ENCODE data around the gene ZBTB22.
A peak's percentile ranks its signal among the peaks of the same experiment; 100 is the strongest.

ZBTB22 gene

DNA sequence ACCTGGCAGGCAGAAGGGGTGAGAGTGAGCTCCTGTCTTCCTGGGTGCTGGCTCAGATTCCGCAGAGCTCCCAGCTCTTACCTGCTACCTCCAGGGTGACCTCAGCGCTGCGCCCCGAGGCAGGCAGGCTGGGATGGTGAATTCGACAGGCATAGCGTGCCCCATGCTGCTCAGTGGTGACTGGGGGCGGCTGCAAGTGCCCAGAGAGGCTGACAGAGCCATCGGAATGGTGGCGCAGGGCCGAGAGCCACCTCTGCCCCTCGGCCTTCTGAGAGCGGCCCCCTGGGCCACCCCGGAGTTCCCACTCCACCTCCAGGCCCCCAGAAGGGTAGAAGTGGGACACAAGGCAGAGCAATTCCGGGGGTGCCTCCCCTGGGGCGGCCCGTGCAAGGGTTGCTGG, 13.3 kb downstream of the ZBTB22 start:
- no peak overlapping the region for H3K9ac ChIP-seq (ENCODE audit: low read length in 5 of 5)
- no peak overlapping the region for H3K27ac ChIP-seq (ENCODE audit: low read depth, low read length)
- peaks cover 0 to 33% (median 30%) of the 10 kb centered on the region in 5 donors for H3K36me3 ChIP-seq (ENCODE audit: control insufficient read depth in 5 of 5, insufficient read depth in 5 of 5, low read length in 5 of 5)
- H3K27me3 ChIP-seq (ENCODE audit: control insufficient read depth in 5 of 5, insufficient read depth in 4 of 5, low read length in 5 of 5) = no peaks in the 10 kb centered on the region
- no peaks in the 10 kb centered on the region for H3K9me3 ChIP-seq (ENCODE audit: control insufficient read depth in 5 of 5, low read length in 5 of 5)
- H3K4me3 ChIP-seq (ENCODE audit: low read depth in 1 of 5, low read length in 5 of 5) = no peak overlapping the region
- peaks cover 2 to 33% (median 15%) of the 10 kb centered on the region in 5 donors for H3K4me1 ChIP-seq (ENCODE audit: control insufficient read depth in 5 of 5, insufficient read depth in 5 of 5, low read length in 5 of 5)

GRCh38 chr6:33301877-33302276, 15.7 kb downstream of the ZBTB22 start:
- peaks cover 2 to 50% (median 26%) of the 10 kb centered on the region in 5 donors for H3K4me1 ChIP-seq (ENCODE audit: control insufficient read depth in 5 of 5, insufficient read depth in 5 of 5, low read length in 5 of 5)
- no peaks in the 10 kb centered on the region for H3K27me3 ChIP-seq (ENCODE audit: control insufficient read depth in 5 of 5, insufficient read depth in 4 of 5, low read length in 5 of 5)
- H3K4me3 ChIP-seq (ENCODE audit: low read depth in 1 of 5, low read length in 5 of 5) = no peak overlapping the region
- H3K9me3 ChIP-seq (ENCODE audit: control insufficient read depth in 5 of 5, low read length in 5 of 5) = no peaks in the 10 kb centered on the region
- no peak overlapping the region for H3K27ac ChIP-seq (ENCODE audit: low read depth, low read length)
- peaks cover 0 to 34% (median 25%) of the 10 kb centered on the region in 5 donors for H3K36me3 ChIP-seq (ENCODE audit: control insufficient read depth in 5 of 5, insufficient read depth in 5 of 5, low read length in 5 of 5)
- H3K9ac ChIP-seq (ENCODE audit: low read length in 5 of 5) = no peak overlapping the region

DNA sequence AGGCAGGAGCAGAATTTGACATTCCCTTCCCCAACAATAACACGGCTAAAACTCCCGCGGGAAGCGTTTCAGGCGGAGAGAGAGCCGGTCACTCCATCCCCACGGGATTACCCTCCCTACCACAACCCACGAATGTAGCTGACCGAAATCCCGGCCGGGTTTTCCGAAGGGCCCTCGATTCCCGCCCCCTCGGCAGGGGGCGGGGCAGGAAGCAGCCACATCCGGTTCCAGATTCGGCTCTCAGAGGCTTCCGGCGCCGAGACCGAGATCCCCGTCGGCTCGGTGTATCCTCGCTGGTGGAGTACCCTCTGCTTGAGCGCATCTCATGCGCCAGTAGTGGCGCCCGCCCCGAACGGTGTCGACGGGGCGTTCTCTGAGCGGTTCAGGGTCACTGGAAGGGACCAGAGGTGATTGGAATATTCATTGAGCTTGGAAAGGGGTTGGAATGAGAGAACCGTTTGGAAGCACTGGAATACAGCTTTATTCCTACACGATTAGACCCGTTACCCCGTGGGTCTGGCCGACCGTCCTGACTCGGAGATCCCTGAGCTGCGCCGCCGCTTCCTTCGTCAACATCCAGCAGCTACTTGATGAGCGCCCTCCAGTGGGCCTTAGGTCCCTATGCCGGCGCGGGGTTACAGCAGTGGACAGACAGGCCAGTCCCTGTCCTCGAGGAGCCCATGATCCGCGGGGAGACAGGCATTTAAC, 18.2 kb downstream of the ZBTB22 start:
- peak overlapping the region; percentile 66 to 94 (median 90) for H3K9ac ChIP-seq (ENCODE audit: low read length in 5 of 5)
- no peaks in the 10 kb centered on the region for H3K9me3 ChIP-seq (ENCODE audit: control insufficient read depth in 5 of 5, low read length in 5 of 5)
- peak overlapping the region; percentile 93 for H3K27ac ChIP-seq (ENCODE audit: low read depth, low read length)
- H3K4me1 ChIP-seq (ENCODE audit: control insufficient read depth in 5 of 5, insufficient read depth in 5 of 5, low read length in 5 of 5) = peaks cover 2 to 41% (median 26%) of the 10 kb centered on the region in 5 donors
- H3K36me3 ChIP-seq (ENCODE audit: control insufficient read depth in 5 of 5, insufficient read depth in 5 of 5, low read length in 5 of 5) = peaks cover 0 to 44% (median 33%) of the 10 kb centered on the region in 5 donors
- H3K27me3 ChIP-seq (ENCODE audit: control insufficient read depth in 5 of 5, insufficient read depth in 4 of 5, low read length in 5 of 5) = no peaks in the 10 kb centered on the region
- H3K4me3 ChIP-seq (ENCODE audit: low read depth in 1 of 5, low read length in 5 of 5) = peak overlapping the region; percentile 74 to 98 (median 91)

GRCh38 chr6:33298773-33299236, 18.7 kb downstream of the ZBTB22 start, which contains the start of gene RGL2:
Gene RGL2 (minus strand): TSS chr6:33298942. CDS start chr6:33298610, 332 bp downstream.
- Histone ChIP-seq H3K27me3 (ENCODE audit: control insufficient read depth in 5 of 5, insufficient read depth in 4 of 5, low read length in 5 of 5) (no peaks in the 10 kb centered on the region), H3K27ac (ENCODE audit: low read depth, low read length) (peak within 1 kb of the TSS; percentile 93), H3K9me3 (ENCODE audit: control insufficient read depth in 5 of 5, low read length in 5 of 5) (no peaks in the 10 kb centered on the region), H3K36me3 (ENCODE audit: control insufficient read depth in 5 of 5, insufficient read depth in 5 of 5, low read length in 5 of 5) (peaks cover 0 to 44% (median 33%) of the 10 kb centered on the region in 5 donors), H3K4me3 (ENCODE audit: low read depth in 1 of 5, low read length in 5 of 5) (peak within 1 kb of the TSS; percentile 74 to 98 (median 91)), H3K4me1 (ENCODE audit: control insufficient read depth in 5 of 5, insufficient read depth in 5 of 5, low read length in 5 of 5) (peaks cover 2 to 41% (median 26%) of the 10 kb centered on the region in 5 donors), H3K9ac (ENCODE audit: low read length in 5 of 5) (peak within 1 kb of the TSS; percentile 73 to 94 (median 90))

DNA sequence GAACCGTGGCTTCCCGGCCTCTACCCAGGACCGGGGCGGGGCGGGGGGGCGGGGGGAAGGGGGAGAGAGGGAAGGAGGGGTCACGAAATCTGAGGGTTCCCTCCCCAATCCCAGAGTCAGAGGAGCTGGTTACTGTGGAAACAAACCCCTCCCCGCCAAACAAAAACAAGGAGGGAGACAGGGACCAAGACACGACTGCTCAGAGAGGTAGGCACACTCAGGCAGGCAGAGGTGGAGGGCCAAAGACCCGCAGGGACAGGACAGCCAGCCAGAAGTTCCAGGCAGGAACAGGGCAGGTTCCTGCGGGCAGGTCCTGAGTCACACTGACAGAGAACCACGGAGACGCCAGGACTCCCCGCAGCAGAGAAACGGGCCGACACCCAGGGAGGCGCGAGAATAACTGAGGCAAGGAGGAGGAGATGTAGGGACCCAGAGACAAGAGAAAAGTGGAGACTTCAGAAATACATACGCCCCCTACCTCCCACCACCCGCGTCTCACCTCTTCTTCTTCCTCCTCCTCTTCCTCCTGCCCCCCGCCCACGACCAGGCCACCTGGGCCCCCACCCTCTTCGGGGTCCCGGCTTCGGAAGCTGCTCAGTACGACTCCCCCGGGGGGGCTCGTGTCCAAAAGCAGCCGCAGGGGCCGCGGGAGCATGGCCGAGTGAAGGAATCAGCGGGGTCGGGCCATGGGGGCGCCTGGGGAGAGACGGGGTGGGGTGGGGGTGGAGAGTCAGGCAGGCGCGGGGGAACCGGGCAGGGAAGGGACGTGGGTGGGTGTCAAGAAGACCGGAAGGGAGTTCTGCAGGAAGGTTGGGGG, 19.4 kb downstream of the ZBTB22 start:
- Histone ChIP-seq H3K9ac (ENCODE audit: low read length in 5 of 5) (peak overlapping the region in 4 of 5 donors; percentile 73 to 94 (median 90)), H3K4me3 (ENCODE audit: low read depth in 1 of 5, low read length in 5 of 5) (peak overlapping the region; percentile 69 to 98 (median 91)), H3K27me3 (ENCODE audit: control insufficient read depth in 5 of 5, insufficient read depth in 4 of 5, low read length in 5 of 5) (no peaks in the 10 kb centered on the region), H3K36me3 (ENCODE audit: control insufficient read depth in 5 of 5, insufficient read depth in 5 of 5, low read length in 5 of 5) (peaks cover 0 to 47% (median 35%) of the 10 kb centered on the region in 5 donors), H3K9me3 (ENCODE audit: control insufficient read depth in 5 of 5, low read length in 5 of 5) (no peaks in the 10 kb centered on the region), H3K27ac (ENCODE audit: low read depth, low read length) (peak overlapping the region; percentile 93), H3K4me1 (ENCODE audit: control insufficient read depth in 5 of 5, insufficient read depth in 5 of 5, low read length in 5 of 5) (peaks cover 2 to 41% (median 26%) of the 10 kb centered on the region in 5 donors)

DNA sequence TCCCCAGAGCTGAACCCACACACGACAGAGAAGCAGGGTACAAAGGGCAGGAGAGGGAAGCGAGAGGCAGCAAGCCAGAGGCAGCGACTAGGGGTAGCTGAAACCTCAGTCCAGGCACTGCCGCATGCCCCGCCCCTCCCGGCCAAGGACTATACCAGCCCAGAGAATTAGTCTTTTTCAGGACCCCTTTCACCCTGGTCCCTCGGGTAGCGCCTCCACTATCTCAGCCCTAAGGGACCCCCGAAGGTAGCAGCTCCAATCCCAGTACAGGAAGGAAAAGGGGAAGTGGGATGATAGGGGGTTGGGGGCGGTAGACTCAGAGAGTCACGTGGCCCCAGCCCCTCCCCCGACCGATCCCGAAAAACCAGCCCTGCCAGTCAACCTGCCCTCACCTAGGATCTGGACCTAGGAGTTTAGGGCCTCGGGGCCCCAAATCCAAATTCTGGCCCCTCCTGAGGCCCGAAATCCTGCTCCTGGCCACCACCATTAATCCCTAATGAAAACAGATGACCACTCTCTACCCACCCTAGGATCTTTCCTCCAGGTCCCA, 20.1 kb downstream of the ZBTB22 start:
- H3K4me1 ChIP-seq (ENCODE audit: control insufficient read depth in 5 of 5, insufficient read depth in 5 of 5, low read length in 5 of 5) = peaks cover 2 to 41% (median 26%) of the 10 kb centered on the region in 5 donors
- peaks cover 0 to 51% (median 42%) of the 10 kb centered on the region in 5 donors for H3K36me3 ChIP-seq (ENCODE audit: control insufficient read depth in 5 of 5, insufficient read depth in 5 of 5, low read length in 5 of 5)
- H3K9ac ChIP-seq (ENCODE audit: low read length in 5 of 5) = peak overlapping the region; percentile 59 to 86 (median 72)
- no peaks in the 10 kb centered on the region for H3K27me3 ChIP-seq (ENCODE audit: control insufficient read depth in 5 of 5, insufficient read depth in 4 of 5, low read length in 5 of 5)
- H3K27ac ChIP-seq (ENCODE audit: low read depth, low read length) = peak overlapping the region; percentile 74
- H3K9me3 ChIP-seq (ENCODE audit: control insufficient read depth in 5 of 5, low read length in 5 of 5) = no peaks in the 10 kb centered on the region
- peak overlapping the region; percentile 23 to 98 (median 80) for H3K4me3 ChIP-seq (ENCODE audit: low read depth in 1 of 5, low read length in 5 of 5)

- H3K9me3 ChIP-seq (ENCODE audit: control insufficient read depth in 5 of 5, low read length in 5 of 5) = no peaks in the 10 kb centered on the region
- H3K4me3 ChIP-seq (ENCODE audit: low read depth in 1 of 5, low read length in 5 of 5) = peak overlapping the region; percentile 23 to 98 (median 80)
- peaks cover 0 to 55% (median 48%) of the 10 kb centered on the region in 5 donors for H3K36me3 ChIP-seq (ENCODE audit: control insufficient read depth in 5 of 5, insufficient read depth in 5 of 5, low read length in 5 of 5)
- peaks cover 2 to 41% (median 26%) of the 10 kb centered on the region in 5 donors for H3K4me1 ChIP-seq (ENCODE audit: control insufficient read depth in 5 of 5, insufficient read depth in 5 of 5, low read length in 5 of 5)
- H3K9ac ChIP-seq (ENCODE audit: low read length in 5 of 5) = peak overlapping the region in 4 of 5 donors; percentile 59 to 86 (median 72)
- H3K27ac ChIP-seq (ENCODE audit: low read depth, low read length) = peak overlapping the region; percentile 74
- no peaks in the 10 kb centered on the region for H3K27me3 ChIP-seq (ENCODE audit: control insufficient read depth in 5 of 5, insufficient read depth in 4 of 5, low read length in 5 of 5)
Observed at GRCh38 chr6:33296797-33297405, 20.6 kb downstream of the ZBTB22 start.

DNA sequence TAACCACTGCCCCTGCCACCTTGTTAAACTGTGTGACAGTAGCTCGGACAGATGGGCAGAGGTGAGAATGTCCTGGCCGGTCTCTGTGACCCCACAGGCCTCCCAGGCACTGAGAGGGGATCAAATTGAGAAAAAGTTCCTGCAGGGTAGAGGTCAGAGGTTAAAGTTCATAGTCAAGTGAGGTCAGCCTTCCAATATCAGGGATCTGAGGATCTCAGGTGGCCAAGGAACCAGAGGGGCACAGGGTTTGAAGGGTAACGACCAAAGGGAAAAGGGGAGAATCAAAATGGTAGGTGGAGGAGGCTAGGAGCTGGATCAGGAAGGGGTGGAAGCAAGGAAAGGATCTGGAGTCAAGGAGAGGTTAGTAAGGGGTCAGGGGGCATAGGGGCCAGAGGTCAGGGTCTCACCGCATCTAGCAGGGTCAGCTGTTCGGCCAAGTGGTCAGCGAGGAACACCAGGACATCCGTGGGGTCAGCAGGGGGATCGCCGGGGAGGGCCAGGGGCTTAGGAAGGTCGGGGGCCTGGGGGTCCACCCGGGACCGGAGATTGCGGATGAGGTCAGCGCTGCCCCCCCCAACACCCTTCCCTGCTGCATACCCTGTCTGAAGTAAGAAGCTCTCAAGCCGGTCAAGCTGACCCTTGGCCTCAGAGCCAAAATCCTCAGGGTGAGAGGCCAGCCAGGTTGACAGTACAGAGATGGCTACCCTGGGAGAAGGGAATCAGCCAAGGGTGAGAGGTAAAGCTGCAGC, 21.7 kb downstream of the ZBTB22 start:
- H3K27ac ChIP-seq (ENCODE audit: low read depth, low read length) = no peak overlapping the region
- H3K36me3 ChIP-seq (ENCODE audit: control insufficient read depth in 5 of 5, insufficient read depth in 5 of 5, low read length in 5 of 5) = peaks cover 0 to 62% (median 57%) of the 10 kb centered on the region in 5 donors
- no peaks in the 10 kb centered on the region for H3K27me3 ChIP-seq (ENCODE audit: control insufficient read depth in 5 of 5, insufficient read depth in 4 of 5, low read length in 5 of 5)
- H3K4me1 ChIP-seq (ENCODE audit: control insufficient read depth in 5 of 5, insufficient read depth in 5 of 5, low read length in 5 of 5) = peaks cover 2 to 34% (median 26%) of the 10 kb centered on the region in 5 donors
- no peak overlapping the region for H3K9ac ChIP-seq (ENCODE audit: low read length in 5 of 5)
- no peak overlapping the region for H3K4me3 ChIP-seq (ENCODE audit: low read depth in 1 of 5, low read length in 5 of 5)
- H3K9me3 ChIP-seq (ENCODE audit: control insufficient read depth in 5 of 5, low read length in 5 of 5) = no peaks in the 10 kb centered on the region

Data from subcutaneous abdominal adipose tissue (tissue), 5 donors.